Measurements from ENCODE around the gene FDX2. TPM values are rescaled to one million over a fixed set of nuclear protein-coding genes. Genes with fewer than 3 reads are reported as not detected.

The FDX2 gene
- total and polyA plus RNA-seq, 2 experiments from 2014 or later: 28.7 to 35.0 TPM

DNA sequence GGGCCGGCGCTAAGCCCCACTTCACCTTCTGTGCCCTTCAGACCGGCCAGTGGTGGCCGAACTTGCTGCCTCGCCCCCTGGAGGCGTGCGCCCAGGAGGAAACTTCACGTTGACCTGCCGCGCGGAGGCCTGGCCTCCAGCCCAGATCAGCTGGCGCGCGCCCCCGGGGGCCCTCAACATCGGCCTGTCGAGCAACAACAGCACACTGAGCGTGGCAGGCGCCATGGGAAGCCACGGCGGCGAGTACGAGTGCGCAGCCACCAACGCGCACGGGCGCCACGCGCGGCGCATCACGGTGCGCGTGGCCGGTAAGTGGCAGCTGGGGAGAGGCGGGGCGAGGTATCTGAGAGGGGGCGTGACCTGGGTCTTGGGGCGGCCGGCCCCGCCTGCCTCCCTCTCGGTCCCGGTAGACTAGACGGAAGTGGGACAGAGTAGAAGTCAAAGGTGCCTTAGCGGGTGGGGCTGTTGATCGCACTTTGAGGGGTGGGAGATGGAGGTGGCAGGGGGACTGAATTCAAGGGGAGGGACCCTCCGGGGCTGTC lies 20.4 kb downstream of the FDX2 start:
- Mint-ChIP-seq H3K36me3 (ENCODE audit: low read depth) (no peaks in the 10 kb centered on the region), H3K4me3 (peak overlapping the region; percentile 72)
- TF ChIP-seq CTCF (conservative IDR thresholded peaks at IDR 0.05; ENCODE audit: low read depth in 2 of 2) (peak; percentile 26 to 34; a peak in 2 of 4 replicates), JUNB (IDR thresholded peaks at IDR 0.05; ENCODE audit: unreplicated experiment) (no peak), STAT1 (IDR thresholded peaks at IDR 0.05; ENCODE audit: unreplicated experiment) (no peak), EZH2phosphoT487 (IDR thresholded peaks at IDR 0.05; ENCODE audit: unreplicated experiment) (no peak), ZNF114 (CRISPR knock-in tag; IDR thresholded peaks at IDR 0.05) (no peak)
- TF ChIP-seq, protein P1, sequence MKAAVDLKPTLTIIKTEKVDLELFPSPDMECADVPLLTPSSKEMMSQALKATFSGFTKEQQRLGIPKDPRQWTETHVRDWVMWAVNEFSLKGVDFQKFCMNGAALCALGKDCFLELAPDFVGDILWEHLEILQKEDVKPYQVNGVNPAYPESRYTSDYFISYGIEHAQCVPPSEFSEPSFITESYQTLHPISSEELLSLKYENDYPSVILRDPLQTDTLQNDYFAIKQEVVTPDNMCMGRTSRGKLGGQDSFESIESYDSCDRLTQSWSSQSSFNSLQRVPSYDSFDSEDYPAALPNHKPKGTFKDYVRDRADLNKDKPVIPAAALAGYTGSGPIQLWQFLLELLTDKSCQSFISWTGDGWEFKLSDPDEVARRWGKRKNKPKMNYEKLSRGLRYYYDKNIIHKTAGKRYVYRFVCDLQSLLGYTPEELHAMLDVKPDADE (IDR thresholded peaks at IDR 0.05): no peak

GRCh38 chr19:10294368-10294697 lies 21.5 kb downstream of the FDX2 start:
- Mint-ChIP-seq H3K27ac (no peak overlapping the region), H3K36me3 (ENCODE audit: low read depth) (no peaks in the 10 kb centered on the region), H3K9me3 (no peaks in the 10 kb centered on the region), H3K27me3 (ENCODE audit: insufficient read depth, low read depth, poor library complexity) (peaks cover 84% of the 10 kb centered on the region), H3K4me1 (peaks cover 28% of the 10 kb centered on the region), H3K4me3 (peak overlapping the region; percentile 47; the same call in 1 of the 3 replicates)
- peak; percentile 56 for DNase-seq (ENCODE audit: low spot score)
- Histone ChIP-seq H3K27me3 (ENCODE audit: insufficient read depth) (peaks cover 88% of the 10 kb centered on the region), H3F3A (replicated peaks; ENCODE audit: low read depth) (peaks cover 21% of the 10 kb centered on the region; the same call in 1 of the 2 replicates), H2AFZ (no peak overlapping the region), H4K20me1 (replicated peaks; ENCODE audit: insufficient read depth) (no peaks in the 10 kb centered on the region), H3K79me2 (replicated peaks; ENCODE audit: insufficient read depth) (no peaks in the 10 kb centered on the region), H3K4me2 (no peak overlapping the region), H3K4me1 (ENCODE audit: insufficient read depth) (peaks cover 13% of the 10 kb centered on the region), H3K36me3 (ENCODE audit: insufficient read depth) (no peaks in the 10 kb centered on the region), H3K27ac (ENCODE audit: low read depth) (no peak overlapping the region), H3K9me2 (ENCODE audit: insufficient read depth) (no peaks in the 10 kb centered on the region), H3K4me3 (no peak overlapping the region)
- TF ChIP-seq STAT1 (IDR thresholded peaks at IDR 0.05; ENCODE audit: unreplicated experiment): no peak
- TF ChIP-seq NANOG (IDR thresholded peaks at IDR 0.05; ENCODE audit: borderline replicate concordance): no peak
- TF ChIP-seq EZH2 (IDR thresholded peaks at IDR 0.05; ENCODE audit: low read depth, unreplicated experiment): no peak
- TF ChIP-seq EZH2phosphoT487 (IDR thresholded peaks at IDR 0.05; ENCODE audit: unreplicated experiment): no peak
- peak in 1 of 2 experiments; percentile 67; a peak in 3 of 4 replicates for TF ChIP-seq CTCF (conservative IDR thresholded peaks at IDR 0.05; ENCODE audit: low read depth in 2 of 2)
- no peak for TF ChIP-seq JUNB (IDR thresholded peaks at IDR 0.05; ENCODE audit: unreplicated experiment)
- TF ChIP-seq ZNF114 (CRISPR knock-in tag; IDR thresholded peaks at IDR 0.05): no peak
- no peak for TF ChIP-seq CREB1 (CRISPR knock-in tag; IDR thresholded peaks at IDR 0.05; ENCODE audit: low read depth)
- TF ChIP-seq POLR2AphosphoS5 (IDR thresholded peaks at IDR 0.05; ENCODE audit: low read depth): no peak
- peak; percentile 12 for ATAC-seq

More for the DNA sequence above, 20.4 kb downstream of the FDX2 start:
- Histone ChIP-seq H3K9me2 (ENCODE audit: insufficient read depth) (no peaks in the 10 kb centered on the region), H3K27me3 (ENCODE audit: insufficient read depth) (peaks cover 78% of the 10 kb centered on the region), H3K27ac (ENCODE audit: low read depth) (no peak overlapping the region), H3K4me2 (peak overlapping the region; percentile 92), H3K36me3 (ENCODE audit: insufficient read depth) (no peaks in the 10 kb centered on the region), H2AFZ (peak overlapping the region; percentile 83), H3K4me3 (peak overlapping the region; percentile 63), H3F3A (replicated peaks; ENCODE audit: low read depth) (peaks cover 20% of the 10 kb centered on the region; the same call in 1 of the 2 replicates), H3K4me1 (ENCODE audit: insufficient read depth) (peaks cover 13% of the 10 kb centered on the region), H3K79me2 (replicated peaks; ENCODE audit: insufficient read depth) (no peaks in the 10 kb centered on the region), H4K20me1 (replicated peaks; ENCODE audit: insufficient read depth) (no peaks in the 10 kb centered on the region)
- Mint-ChIP-seq H3K27me3 (ENCODE audit: insufficient read depth, low read depth, poor library complexity) (peaks cover 74% of the 10 kb centered on the region), H3K4me1 (peaks cover 25% of the 10 kb centered on the region), H3K27ac (no peak overlapping the region), H3K9me3 (no peaks in the 10 kb centered on the region)
- DNase-seq (ENCODE audit: low spot score) (peak; percentile 78), ATAC-seq (peak; percentile 12)
